HG02763 (cell line): ENCODE data around the gene CLIP1.
"Not testable (repeated sequence)": the region's sequence is repeated elsewhere in the genome, so short reads cannot be mapped to it uniquely, and the experiment has no call there.

Source experiments
- ATAC-seq: cut with Tn5 transposase; IDR thresholded peaks from one replicate; pipeline ENCODE4 v1.9.1; 2021; ENCODE audit warnings: mild to moderate bottlenecking, moderate library complexity; ENCODE audit not compliant: unreplicated experiment

Gene CLIP1

GRCh38 chr12:122437656-122438121, 15.2 kb upstream of the CLIP1 start:
- no peak for ATAC-seq

GRCh38 chr12:122435186-122435585, 12.7 kb upstream of the CLIP1 start:
- no peak for ATAC-seq

- ATAC-seq = not testable (repeated sequence)
Observed at GRCh38 chr12:122429043-122429442, 6.6 kb upstream of the CLIP1 start.

DNA sequence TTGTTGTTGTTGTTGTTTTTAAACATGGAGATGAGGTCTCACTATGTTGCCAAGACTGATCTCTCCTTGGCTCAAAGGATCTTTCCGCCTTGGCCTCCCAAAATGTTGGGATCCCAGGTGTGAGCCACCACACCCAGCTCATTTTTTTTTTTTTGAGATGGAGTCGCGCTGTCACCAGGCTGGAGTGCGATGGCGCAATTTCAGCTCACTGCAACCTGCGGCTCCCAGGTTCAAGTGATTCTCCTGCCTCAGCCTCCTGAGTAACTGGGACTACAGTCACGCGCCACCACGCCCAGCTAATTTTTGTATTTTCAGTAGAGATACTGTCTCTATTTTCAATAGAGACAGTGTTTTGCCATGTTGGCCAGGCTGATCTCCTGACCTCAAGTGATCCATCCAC, 4.9 kb upstream of the CLIP1 start:
- ATAC-seq = no peak

DNA sequence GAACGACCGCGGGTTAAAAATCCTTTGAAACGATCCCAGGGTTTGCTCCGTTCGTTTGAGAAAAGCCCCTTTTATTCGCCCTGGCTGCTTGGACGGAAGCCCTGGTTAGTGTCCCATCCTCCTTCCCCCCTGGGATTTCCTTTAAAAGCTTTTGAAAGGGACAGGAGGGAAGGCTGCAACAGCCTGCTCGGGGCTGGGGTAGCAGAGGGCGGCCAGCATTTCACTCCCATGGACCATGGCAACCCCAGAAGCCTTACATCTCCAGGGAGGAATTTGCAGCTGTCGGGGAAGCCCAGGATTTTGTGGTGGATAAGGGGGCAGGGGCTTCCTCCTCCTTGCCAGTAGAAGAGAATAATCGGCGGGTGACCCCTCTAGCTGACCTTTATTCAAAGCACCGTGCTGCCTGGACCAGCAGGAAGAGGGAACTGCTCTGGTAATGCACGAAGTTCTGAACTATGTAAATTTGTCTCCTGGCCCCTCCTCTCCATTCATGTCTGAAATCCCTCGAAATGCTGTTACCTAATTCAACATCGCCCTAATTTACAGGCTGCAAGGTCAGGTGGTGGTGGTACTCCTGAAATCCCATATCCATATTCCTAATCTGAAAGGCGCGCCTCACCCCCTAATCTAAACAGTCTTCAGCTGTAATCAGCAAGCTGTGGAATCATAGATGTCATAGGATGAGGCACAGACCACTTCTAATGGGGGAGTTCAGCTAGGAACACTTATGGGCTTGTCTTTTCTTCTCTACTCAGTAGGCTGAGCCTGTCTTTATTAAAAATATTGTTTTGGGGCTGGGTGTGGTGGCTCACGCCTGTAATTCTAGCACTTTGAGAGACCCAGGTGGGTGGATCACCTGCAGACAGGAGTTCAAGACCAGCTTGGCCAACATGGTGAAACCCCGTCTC, 1.0 kb upstream of the CLIP1 start:
- no peak for ATAC-seq

GRCh38 chr12:122422730-122423257, 325 bp upstream of the CLIP1 start:
- ATAC-seq = no peak

DNA sequence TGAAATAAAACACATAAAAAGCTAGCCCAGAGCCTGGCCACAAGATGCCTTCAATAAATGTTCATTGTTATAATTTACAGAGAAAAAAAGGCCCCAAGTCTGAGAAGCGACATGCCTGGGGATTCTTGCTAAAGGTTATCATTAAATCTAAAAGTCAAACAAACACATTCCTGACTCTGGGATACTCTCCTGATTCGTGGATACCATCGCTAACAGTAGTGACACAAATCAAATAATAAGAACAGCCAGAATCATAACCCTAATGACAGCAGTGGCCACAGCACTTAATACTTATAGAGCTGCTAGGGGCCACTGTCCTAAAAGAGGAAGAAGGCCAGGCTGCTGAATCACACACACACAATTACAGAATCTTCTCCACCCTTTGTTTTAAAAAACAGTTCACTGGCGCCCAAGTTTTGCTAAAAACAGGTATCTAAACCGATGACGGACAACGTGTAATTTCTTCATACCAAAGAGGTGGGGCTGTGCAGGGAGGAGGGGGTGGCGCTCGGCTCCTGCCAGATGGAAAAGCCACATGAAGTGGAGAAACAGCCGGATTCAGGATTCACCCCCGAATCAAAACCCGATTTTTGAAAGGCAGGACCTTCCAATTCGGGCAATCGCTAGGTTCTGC, 1.2 kb downstream of the CLIP1 start:
- no peak for ATAC-seq

DNA sequence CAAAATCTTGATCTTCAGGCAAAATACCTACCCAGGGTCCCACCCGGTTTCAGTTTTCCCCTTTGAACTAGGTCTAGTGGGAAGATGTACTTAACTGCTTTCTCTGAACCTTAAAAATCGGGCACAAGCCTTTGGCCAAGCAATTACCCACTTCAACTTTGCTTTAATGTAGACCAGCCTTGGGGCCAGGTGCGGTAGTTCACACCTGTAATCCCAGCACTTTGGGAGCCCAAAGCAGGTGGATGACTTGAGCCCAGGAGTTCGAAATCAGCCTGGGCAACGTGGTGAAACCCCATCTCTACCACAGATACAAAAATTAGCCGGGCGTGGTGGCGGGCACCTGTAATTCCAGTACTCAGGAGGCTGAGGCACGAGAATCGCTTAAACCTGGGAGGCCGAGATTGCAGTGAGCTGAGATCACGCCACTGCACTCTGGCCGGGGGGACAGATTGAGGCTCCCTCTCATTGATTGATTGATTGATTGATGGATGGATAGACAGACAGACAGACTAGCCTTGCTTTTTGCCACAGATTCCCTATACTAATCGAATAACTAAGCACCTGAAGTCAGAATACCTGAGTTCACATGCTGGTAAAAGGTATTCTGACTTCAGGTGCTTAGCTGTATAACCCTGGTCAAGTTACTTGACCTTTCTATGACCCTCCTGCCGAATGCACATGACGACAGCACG, 1.9 kb downstream of the CLIP1 start:
- no peak for ATAC-seq

DNA sequence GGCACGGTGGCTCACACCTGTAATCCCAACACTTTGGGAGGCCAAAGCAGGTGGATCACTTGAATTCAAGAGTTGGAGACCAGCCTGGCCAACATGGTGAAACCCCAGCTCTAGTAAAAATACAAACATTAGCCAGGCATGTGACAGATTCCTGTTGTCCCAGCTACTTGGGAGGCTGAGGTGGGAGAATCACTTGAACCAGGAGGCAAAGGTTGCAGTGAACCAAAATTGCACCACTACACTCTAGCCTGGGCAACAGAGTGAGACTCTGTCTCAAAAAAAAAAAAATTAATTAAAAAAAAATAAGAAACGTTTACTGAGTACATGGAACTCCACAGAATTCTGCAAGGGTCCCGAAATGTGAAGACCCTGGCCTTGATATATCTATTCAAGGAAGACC, 3.4 kb downstream of the CLIP1 start:
- ATAC-seq = not testable (repeated sequence)

DNA sequence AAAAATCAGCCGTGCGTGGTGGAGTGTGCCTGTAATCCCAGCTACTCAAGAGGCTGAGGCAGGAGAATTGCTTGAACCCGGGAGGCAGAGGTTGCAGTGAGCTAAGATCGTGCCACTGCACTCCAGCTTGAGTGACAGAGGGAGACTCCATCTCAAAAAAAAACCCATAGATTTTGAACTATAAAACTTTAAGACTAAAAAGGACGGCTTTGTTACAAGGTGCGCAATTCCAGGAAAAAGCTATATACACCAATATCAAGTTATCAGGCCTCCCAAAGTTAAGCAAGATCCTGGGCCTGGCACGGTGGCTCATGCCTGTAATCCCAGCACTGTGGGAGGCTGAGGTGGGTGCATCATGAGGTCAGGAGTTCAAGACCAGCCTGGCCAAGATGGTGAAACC, 6.8 kb downstream of the CLIP1 start:
- ATAC-seq = not testable (repeated sequence)

DNA sequence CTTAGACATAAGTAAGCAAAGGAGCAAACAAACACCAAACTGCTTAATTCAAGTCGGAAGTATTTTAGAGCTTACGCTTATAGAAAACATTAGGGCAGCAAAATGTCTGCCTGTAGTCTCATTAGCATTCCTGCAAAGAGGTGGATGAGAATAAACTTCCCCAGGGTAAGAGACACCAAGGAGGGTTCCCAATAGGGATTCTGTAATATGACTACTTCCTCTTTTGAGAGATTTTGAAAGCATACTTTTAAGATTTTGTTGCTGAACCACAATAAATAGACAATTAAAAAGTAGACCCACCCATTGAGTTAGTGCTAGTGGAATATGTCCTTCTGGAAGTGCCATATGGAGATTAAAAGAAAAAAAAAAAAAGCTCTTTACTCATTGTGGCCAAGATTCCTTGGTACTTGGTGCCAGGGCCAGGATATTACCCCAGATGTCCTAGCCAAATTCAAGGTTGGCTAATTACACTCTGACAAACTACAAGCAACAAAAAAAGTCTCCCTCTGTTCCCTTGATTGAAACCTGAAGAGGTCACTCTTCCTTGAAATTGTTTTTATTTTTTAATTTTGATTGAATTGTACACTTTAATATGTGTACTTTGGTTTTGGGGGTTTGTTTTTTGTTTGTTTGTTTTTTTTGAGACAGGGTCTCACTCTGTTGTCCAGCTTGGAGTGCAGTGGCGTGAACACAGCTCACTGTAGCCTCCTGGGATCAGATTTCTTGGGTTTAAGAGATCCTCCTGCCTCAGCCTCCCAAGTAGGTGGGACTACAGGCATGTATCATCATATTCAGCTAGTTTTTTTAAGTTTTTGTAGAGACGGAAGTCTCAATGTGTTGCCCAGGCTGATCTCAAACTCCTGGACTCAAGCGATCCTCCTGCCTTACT, 8.7 kb downstream of the CLIP1 start:
- ATAC-seq = no peak

DNA sequence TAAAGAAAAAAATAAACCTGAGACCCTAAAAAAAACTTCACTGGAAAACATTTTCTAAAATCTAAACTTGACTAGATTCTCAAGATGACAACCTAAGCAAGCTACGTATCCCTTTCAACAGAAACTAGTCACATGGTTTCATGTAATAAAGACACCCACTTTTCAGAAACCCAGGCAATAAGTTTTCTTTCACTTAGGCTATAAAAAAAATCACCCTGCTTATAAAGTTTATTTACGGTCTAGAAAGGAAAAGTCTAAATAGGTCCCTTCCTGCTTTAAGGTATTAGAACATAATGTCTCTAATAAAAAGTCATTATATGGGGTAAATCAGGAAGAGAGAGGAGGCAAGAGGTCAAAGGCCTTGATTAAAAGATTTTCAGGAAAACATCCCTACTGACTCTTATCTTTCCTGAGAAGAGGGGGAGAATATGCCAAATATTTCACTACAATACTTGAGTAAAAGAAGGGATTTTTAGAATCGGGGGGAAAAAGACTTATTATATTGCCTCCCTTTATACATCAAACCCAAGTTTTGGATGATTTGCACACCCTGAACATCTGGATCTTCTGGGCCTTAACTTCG, 9.5 kb downstream of the CLIP1 start:
- ATAC-seq = no peak

DNA sequence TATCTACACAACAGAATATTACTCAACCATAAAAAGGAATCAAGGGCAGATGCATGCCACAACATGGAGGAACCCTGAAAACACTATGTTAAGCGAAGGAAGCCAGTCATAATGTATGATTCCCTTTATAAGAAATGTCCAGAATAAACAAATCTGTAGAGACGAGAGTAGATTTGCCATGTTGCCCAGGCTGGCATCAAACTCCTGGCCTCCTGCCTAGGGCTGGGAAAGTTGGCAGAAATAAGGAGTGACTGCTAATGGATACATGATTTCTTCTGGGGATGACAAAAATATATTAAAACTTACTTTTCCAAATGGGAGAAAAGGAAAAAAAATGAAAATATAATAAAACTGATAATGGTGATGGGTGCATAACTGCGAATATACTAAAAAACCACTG, 10.9 kb downstream of the CLIP1 start:
- ATAC-seq = no peak

DNA sequence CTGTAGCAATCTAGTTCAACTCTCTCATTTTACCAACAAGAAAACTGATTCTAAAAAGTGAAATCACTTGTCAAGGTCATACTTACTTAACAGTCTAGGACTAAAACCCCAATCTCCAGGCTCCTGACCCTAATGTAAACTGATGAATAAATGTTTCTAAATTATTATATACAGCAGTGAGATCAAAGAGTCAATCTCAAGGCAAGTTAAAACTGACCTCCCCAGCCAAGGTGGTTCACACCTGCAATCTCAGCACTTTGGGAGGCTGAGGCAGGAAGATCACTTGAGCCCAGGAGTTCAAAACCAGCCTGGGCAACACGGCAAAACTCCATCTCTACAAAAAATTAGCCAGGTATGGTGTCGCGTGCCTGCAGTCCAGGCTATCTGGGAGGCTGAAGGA, 15.3 kb downstream of the CLIP1 start:
- no peak for ATAC-seq

DNA sequence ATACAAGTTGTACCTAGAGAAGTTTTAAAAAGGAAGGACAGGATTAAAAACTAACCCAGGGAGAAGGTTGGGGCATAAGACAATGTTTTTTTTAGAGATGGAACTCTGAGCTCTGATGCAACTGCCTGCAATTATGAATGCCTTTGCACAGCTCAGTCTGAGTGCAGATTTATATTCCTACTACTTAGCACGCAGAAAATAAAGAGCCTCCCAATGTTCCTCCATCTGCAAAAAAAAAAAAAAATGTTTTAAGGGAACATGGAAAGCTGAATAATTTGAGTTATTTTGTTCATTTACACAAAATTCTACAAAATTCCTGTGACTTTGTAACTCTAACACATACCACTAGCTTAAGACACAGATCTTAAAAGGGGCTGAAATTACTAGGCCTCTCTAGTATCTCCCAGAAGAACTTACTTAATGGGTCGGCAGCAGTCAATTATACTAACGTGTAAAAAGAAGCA, 15.7 kb downstream of the CLIP1 start:
- ATAC-seq = no peak

- no peak for ATAC-seq
Observed at GRCh38 chr12:122403831-122404230, 18.6 kb downstream of the CLIP1 start.

DNA sequence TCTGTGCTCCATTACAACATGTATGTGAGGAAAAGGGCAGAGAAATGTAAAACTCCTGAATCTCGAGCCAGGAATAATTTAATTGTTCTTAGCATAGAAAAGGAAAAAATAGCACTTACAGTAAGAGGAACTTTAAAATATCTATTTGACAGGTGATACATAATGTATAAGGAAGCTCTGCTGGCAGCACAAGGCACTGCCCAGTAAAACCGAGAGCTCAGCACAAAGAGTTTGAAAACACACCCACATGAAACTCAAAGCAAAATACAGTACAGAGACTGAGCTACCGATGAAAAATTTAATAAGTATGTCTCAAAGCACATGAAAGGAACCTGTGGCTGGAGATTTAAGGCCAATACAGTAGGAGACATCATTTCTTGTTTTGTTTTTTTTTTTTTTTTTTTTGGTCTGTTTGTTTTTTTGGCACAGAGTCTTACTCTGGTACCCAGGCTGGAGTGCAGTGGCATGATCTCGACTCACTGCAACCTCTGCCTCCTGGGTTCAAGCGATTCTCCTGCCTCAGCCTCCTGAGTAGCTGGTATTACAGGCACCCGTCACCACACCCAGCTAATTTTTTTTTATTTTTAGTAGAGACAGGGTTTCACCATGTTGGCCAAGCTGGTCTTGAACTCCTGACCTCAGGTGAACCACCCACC, 19.2 kb downstream of the CLIP1 start:
- no peak for ATAC-seq

DNA sequence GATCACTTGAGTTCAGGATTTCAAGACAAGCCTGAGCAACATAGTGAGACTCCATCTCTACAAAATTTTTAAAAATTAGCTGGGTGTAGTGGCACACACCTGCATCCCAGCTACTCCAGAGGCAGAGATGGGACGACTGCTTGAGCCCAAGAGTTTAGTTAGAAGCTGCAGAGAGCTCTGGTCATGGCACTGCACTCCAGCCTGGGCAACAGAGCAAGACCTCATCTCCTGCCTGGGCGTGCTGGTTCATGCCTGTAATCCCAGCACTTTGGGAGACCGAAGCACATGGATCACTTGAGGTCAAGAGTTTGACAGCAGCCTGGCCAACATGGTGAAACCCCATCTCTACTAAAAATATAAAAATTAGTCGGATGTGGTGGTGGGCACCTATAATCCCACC, 20.2 kb downstream of the CLIP1 start:
- no peak for ATAC-seq

DNA sequence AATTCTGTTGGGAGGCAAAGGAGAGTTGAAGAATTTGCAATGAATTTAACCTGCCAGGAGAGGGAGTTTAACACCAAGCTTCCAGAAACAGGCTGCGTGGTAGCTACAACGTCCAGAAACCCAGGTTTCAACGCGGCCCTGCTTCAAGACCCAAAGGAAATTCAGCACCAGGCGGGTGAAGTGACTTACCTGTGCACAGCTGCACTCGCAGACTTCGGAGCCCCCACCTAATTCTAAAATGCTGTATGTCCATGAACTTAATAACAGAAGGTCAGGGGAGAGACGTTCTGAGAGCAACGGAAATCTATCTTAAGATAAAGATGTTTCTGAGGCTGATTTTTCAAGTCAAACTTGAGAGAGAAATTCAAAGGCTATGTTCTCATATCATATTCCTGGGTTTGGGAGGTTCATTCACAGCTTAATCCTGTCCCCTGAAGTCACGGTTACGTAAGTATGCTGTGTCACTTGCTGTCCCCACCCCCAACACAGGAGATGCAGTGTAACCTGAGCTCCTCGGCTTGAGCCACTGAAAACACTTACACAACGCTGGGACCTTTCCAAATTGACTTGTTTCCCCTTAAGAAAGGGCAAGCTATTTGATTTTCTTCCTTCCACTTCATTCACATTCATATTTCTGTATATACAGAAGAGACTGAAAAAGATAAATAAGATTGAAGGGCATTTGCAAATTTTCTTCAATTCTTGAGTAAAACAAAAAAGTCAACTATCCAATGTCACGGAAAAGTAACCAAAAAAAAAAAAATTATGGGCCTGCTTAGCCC, 22.7 kb downstream of the CLIP1 start:
- no peak for ATAC-seq
